ENCODE results near the gene TMEM82. TPM values are rescaled to one million over a fixed set of nuclear protein-coding genes. Genes with fewer than 3 reads are reported as not detected.

TMEM82 gene
- total RNA-seq, 1 donor from 2014 or later: not detected

- Mint-ChIP-seq H3K4me3 (no peak overlapping the region), H3K4me1 (peaks cover 13% of the 10 kb centered on the region), H3K36me3 (ENCODE audit: low read depth) (no peaks in the 10 kb centered on the region), H3K27me3 (ENCODE audit: low read depth) (no peaks in the 10 kb centered on the region), H3K27ac (ENCODE audit: unreplicated experiment) (peak overlapping the region; percentile 43), H3K9me3 (no peaks in the 10 kb centered on the region)
- TF ChIP-seq, protein P1, sequence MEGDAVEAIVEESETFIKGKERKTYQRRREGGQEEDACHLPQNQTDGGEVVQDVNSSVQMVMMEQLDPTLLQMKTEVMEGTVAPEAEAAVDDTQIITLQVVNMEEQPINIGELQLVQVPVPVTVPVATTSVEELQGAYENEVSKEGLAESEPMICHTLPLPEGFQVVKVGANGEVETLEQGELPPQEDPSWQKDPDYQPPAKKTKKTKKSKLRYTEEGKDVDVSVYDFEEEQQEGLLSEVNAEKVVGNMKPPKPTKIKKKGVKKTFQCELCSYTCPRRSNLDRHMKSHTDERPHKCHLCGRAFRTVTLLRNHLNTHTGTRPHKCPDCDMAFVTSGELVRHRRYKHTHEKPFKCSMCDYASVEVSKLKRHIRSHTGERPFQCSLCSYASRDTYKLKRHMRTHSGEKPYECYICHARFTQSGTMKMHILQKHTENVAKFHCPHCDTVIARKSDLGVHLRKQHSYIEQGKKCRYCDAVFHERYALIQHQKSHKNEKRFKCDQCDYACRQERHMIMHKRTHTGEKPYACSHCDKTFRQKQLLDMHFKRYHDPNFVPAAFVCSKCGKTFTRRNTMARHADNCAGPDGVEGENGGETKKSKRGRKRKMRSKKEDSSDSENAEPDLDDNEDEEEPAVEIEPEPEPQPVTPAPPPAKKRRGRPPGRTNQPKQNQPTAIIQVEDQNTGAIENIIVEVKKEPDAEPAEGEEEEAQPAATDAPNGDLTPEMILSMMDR (conservative IDR thresholded peaks at IDR 0.05): no peak
- no peak for DNase-seq (ENCODE audit: low read depth, low spot score)
These were observed 1.9 kb downstream of the TMEM82 start for GRCh38 chr1:15744122-15744679.

GRCh38 chr1:15747378-15747777 is 5.1 kb downstream of the TMEM82 start:
- Mint-ChIP-seq H3K4me3 (no peak overlapping the region), H3K27me3 (ENCODE audit: low read depth) (no peaks in the 10 kb centered on the region), H3K36me3 (ENCODE audit: low read depth) (no peaks in the 10 kb centered on the region), H3K9me3 (no peaks in the 10 kb centered on the region), H3K4me1 (peaks cover 5% of the 10 kb centered on the region), H3K27ac (ENCODE audit: unreplicated experiment) (no peak overlapping the region)
- TF ChIP-seq, protein P1 (conservative IDR thresholded peaks at IDR 0.05): no peak
- no peak for DNase-seq (ENCODE audit: low read depth, low spot score)

- H3K27ac Mint-ChIP-seq (ENCODE audit: unreplicated experiment): no peak overlapping the region
- H3K4me1 Mint-ChIP-seq: peaks cover 5% of the 10 kb centered on the region
- DNase-seq (ENCODE audit: low read depth, low spot score): no peak
- no peaks in the 10 kb centered on the region for H3K27me3 Mint-ChIP-seq (ENCODE audit: low read depth)
- TF ChIP-seq, protein P1 (conservative IDR thresholded peaks at IDR 0.05): no peak
- no peaks in the 10 kb centered on the region for H3K36me3 Mint-ChIP-seq (ENCODE audit: low read depth)
- no peaks in the 10 kb centered on the region for H3K9me3 Mint-ChIP-seq
- H3K4me3 Mint-ChIP-seq: no peak overlapping the region
These were observed 6.0 kb downstream of the TMEM82 start for GRCh38 chr1:15748264-15748663.

- no peak for DNase-seq (ENCODE audit: low read depth, low spot score)
- Mint-ChIP-seq H3K27me3 (ENCODE audit: low read depth) (no peaks in the 10 kb centered on the region), H3K4me1 (peaks cover 5% of the 10 kb centered on the region), H3K27ac (ENCODE audit: unreplicated experiment) (no peak overlapping the region), H3K9me3 (no peaks in the 10 kb centered on the region), H3K36me3 (ENCODE audit: low read depth) (no peaks in the 10 kb centered on the region), H3K4me3 (no peak overlapping the region)
- TF ChIP-seq, protein P1 (conservative IDR thresholded peaks at IDR 0.05): no peak
These were observed 6.5 kb downstream of the TMEM82 start for GRCh38 chr1:15748690-15749398.

DNA sequence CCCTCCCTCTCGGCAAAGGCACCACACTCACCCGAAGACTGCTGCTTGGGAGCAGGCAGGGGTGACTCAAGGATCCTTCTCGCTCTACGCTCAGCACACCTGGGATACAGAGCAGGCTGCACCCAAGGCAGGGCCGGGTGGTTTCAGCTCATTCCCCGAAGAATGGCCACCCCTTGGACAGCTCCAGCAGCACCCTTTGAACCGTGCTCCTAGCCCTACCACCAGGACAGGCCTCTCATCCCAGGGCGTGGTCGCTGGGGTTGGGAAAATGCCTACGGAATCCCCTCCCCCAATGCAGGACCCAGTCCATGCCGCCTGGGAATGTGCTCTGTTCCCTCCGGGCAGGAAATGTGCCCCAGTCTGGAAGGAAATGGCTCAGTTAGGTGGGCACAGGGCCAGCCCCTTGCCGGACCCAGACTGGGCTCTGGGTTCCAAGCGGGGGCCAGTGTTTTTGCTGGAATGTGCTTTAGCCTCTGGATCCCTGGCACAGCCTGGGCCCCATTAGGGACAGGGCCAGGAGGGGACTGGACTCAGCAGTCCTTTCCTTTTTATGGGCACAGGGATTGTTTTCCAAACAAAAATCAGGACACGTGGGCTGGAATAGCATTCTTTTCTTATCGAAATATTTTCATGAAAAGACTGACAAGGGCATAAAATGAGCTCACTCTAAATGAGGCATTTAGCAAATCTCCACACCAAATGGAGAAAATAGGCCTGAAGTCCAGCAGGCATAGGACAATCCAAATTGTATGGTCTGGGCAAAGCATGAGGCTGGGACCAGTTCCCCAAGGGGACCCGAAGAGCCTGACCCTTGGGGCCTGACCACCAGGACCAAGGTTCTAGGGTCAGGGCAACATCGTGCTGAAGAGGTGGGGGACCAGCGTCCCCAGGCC is 7.3 kb downstream of the TMEM82 start:
- Mint-ChIP-seq H3K27me3 (ENCODE audit: low read depth) (no peaks in the 10 kb centered on the region), H3K4me3 (no peak overlapping the region), H3K9me3 (no peaks in the 10 kb centered on the region), H3K4me1 (peaks cover 5% of the 10 kb centered on the region), H3K36me3 (ENCODE audit: low read depth) (no peaks in the 10 kb centered on the region), H3K27ac (ENCODE audit: unreplicated experiment) (no peak overlapping the region)
- DNase-seq (ENCODE audit: low read depth, low spot score): no peak
- TF ChIP-seq, protein P1 (conservative IDR thresholded peaks at IDR 0.05): no peak

All from neural crest cell (in vitro differentiated cells).